ENCODE data around the gene PACRG.

The PACRG gene

GRCh38 chr6:163187201-163187600 lies 459.4 kb downstream of the PACRG start:
- Histone ChIP-seq H3K36me3 (ENCODE audit: control insufficient read depth, insufficient read depth, low read length) (no peaks in the 10 kb centered on the region), H3K27me3 (ENCODE audit: control insufficient read depth, insufficient read depth, low read length) (no peaks in the 10 kb centered on the region), H3K9me3 (ENCODE audit: control insufficient read depth, insufficient read depth, low read length) (no peaks in the 10 kb centered on the region), H3K4me1 (ENCODE audit: control insufficient read depth, insufficient read depth, low read length) (no peaks in the 10 kb centered on the region), H3K27ac (ENCODE audit: low read length) (no peak overlapping the region), H3K4me3 (ENCODE audit: low read length) (no peak overlapping the region)
- DNase-seq (ENCODE audit: low read depth, low spot score), result no peak
- WGBS (ENCODE audit: insufficient coverage, insufficient read length), result no CpG with 5 or more reads among the region's 17 CpGs

DNA sequence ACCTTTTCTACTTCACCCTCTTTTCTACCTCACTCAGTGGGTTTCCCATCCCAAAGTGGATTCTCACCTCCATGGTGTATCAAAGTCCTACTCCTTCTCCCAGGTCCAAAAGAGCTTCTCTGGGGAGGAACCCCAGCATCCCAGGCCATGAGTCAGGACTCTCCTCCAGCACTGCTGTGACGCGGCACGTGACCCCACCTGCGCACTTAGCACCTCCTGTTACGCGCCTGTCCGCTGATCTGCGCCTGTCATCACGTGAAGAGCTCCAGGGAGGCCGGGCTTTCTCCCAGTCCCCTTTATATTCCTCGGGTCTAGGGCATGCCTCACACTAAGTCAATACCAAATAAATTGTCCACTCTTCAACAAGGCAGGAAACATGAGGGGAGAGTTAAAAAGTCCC lies 459.8 kb downstream of the PACRG start:
- H3K27me3 ChIP-seq (ENCODE audit: control insufficient read depth, insufficient read depth, low read length), result no peaks in the 10 kb centered on the region
- no CpG with 5 or more reads among the region's 11 CpGs for WGBS (ENCODE audit: insufficient coverage, insufficient read length)
- DNase-seq (ENCODE audit: low read depth, low spot score), result no peak
- H3K9me3 ChIP-seq (ENCODE audit: control insufficient read depth, insufficient read depth, low read length), result no peaks in the 10 kb centered on the region
- H3K27ac ChIP-seq (ENCODE audit: low read length), result no peak overlapping the region
- H3K4me1 ChIP-seq (ENCODE audit: control insufficient read depth, insufficient read depth, low read length), result no peaks in the 10 kb centered on the region
- no peaks in the 10 kb centered on the region for H3K36me3 ChIP-seq (ENCODE audit: control insufficient read depth, insufficient read depth, low read length)
- no peak overlapping the region for H3K4me3 ChIP-seq (ENCODE audit: low read length)

DNA sequence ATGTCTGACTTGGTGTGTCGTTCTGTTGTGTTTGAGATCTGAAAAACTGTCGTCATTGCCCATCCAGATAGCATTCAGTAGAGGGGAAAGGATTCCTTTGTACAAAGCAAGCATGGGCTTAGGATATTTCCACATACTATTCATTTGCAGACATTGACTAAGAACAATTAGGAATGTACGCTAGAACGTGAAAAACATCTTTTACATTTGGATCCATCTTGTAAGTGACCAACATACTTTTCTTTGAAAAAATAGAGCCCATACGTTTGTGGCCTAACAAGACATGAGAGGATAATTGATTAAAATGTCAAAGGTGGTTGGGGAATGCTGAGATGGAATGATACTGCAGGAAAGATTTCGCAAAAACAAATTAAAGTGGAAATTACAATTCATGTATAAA lies 461.0 kb downstream of the PACRG start:
- H3K4me1 ChIP-seq (ENCODE audit: control insufficient read depth, insufficient read depth, low read length), result no peaks in the 10 kb centered on the region
- H3K27ac ChIP-seq (ENCODE audit: low read length), result no peak overlapping the region
- no peak overlapping the region for H3K4me3 ChIP-seq (ENCODE audit: low read length)
- no CpG with 5 or more reads among the region's 6 CpGs for WGBS (ENCODE audit: insufficient coverage, insufficient read length)
- no peaks in the 10 kb centered on the region for H3K27me3 ChIP-seq (ENCODE audit: control insufficient read depth, insufficient read depth, low read length)
- no peaks in the 10 kb centered on the region for H3K9me3 ChIP-seq (ENCODE audit: control insufficient read depth, insufficient read depth, low read length)
- no peaks in the 10 kb centered on the region for H3K36me3 ChIP-seq (ENCODE audit: control insufficient read depth, insufficient read depth, low read length)
- DNase-seq (ENCODE audit: low read depth, low spot score), result no peak

GRCh38 chr6:163189609-163190008 lies 461.8 kb downstream of the PACRG start:
- WGBS (ENCODE audit: insufficient coverage, insufficient read length), result no CpG with 5 or more reads among the region's 7 CpGs

DNA sequence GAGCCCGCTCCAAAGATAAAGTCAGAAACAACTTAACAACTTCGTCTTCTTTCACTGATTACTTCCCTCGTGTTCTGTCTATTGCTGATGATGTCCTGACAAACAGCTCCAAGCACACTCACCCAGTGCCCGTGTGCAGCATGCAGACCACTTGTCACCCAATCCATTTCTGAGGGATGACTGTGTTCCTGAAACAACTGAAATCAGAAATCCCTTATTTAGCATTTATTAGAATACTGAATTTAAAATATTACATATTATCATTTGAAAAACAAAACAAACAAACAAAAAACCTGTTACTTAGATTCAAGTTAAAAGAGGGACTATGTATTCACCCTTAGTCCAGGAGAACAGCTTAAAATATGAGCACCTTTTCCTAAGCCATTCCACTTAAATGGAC lies 463.0 kb downstream of the PACRG start:
- H3K27me3 ChIP-seq (ENCODE audit: control insufficient read depth, insufficient read depth, low read length), result no peaks in the 10 kb centered on the region
- H3K36me3 ChIP-seq (ENCODE audit: control insufficient read depth, insufficient read depth, low read length), result no peaks in the 10 kb centered on the region
- WGBS (ENCODE audit: insufficient coverage, insufficient read length), result no CpG with 5 or more reads among the region's 4 CpGs
- no peak for DNase-seq (ENCODE audit: low read depth, low spot score)
- H3K27ac ChIP-seq (ENCODE audit: low read length), result no peak overlapping the region
- H3K9me3 ChIP-seq (ENCODE audit: control insufficient read depth, insufficient read depth, low read length), result no peaks in the 10 kb centered on the region
- H3K4me1 ChIP-seq (ENCODE audit: control insufficient read depth, insufficient read depth, low read length), result no peaks in the 10 kb centered on the region
- no peak overlapping the region for H3K4me3 ChIP-seq (ENCODE audit: low read length)

More at GRCh38 chr6:163189609-163190008, 461.8 kb downstream of the PACRG start:
- Histone ChIP-seq H3K4me3 (ENCODE audit: low read length) (no peak overlapping the region), H3K9me3 (ENCODE audit: control insufficient read depth, insufficient read depth, low read length) (no peaks in the 10 kb centered on the region), H3K36me3 (ENCODE audit: control insufficient read depth, insufficient read depth, low read length) (no peaks in the 10 kb centered on the region), H3K27me3 (ENCODE audit: control insufficient read depth, insufficient read depth, low read length) (no peaks in the 10 kb centered on the region), H3K27ac (ENCODE audit: low read length) (no peak overlapping the region), H3K4me1 (ENCODE audit: control insufficient read depth, insufficient read depth, low read length) (no peaks in the 10 kb centered on the region)
- no peak for DNase-seq (ENCODE audit: low read depth, low spot score)

GRCh38 chr6:163191704-163192537 lies 464.1 kb downstream of the PACRG start:
- no peaks in the 10 kb centered on the region for H3K36me3 ChIP-seq (ENCODE audit: control insufficient read depth, insufficient read depth, low read length)
- WGBS (ENCODE audit: insufficient coverage, insufficient read length), result no CpG with 5 or more reads among the region's 7 CpGs
- no peak for DNase-seq (ENCODE audit: low read depth, low spot score)
- H3K4me1 ChIP-seq (ENCODE audit: control insufficient read depth, insufficient read depth, low read length), result no peaks in the 10 kb centered on the region
- H3K27ac ChIP-seq (ENCODE audit: low read length), result no peak overlapping the region
- H3K4me3 ChIP-seq (ENCODE audit: low read length), result no peak overlapping the region
- no peaks in the 10 kb centered on the region for H3K9me3 ChIP-seq (ENCODE audit: control insufficient read depth, insufficient read depth, low read length)
- H3K27me3 ChIP-seq (ENCODE audit: control insufficient read depth, insufficient read depth, low read length), result no peaks in the 10 kb centered on the region

DNA sequence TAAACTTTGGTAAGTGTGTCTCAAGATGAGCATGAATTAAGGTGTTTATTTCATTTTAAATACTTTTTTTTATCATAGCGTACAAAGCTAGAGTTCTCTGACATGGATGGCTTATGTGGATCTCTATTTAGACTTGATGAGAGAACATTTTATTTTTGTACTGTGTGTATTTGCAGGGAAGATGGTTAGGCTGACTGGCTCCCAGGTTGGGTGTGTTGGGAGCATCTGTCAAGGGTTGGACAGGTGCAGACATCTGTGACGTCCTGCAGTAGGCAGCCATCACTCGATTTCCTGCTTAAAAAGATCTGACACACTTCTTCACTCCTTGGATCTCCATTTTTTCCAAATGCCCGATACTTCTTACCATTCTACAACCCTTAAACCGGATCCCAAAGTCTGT lies 464.8 kb downstream of the PACRG start:
- H3K9me3 ChIP-seq (ENCODE audit: control insufficient read depth, insufficient read depth, low read length), result no peaks in the 10 kb centered on the region
- H3K4me3 ChIP-seq (ENCODE audit: low read length), result no peak overlapping the region
- no peak overlapping the region for H3K27ac ChIP-seq (ENCODE audit: low read length)
- no peaks in the 10 kb centered on the region for H3K27me3 ChIP-seq (ENCODE audit: control insufficient read depth, insufficient read depth, low read length)
- H3K36me3 ChIP-seq (ENCODE audit: control insufficient read depth, insufficient read depth, low read length), result no peaks in the 10 kb centered on the region
- DNase-seq (ENCODE audit: low read depth, low spot score), result no peak
- 100% methylated on average over 2 of the region's 5 CpGs for WGBS (ENCODE audit: insufficient coverage, insufficient read length)
- H3K4me1 ChIP-seq (ENCODE audit: control insufficient read depth, insufficient read depth, low read length), result no peaks in the 10 kb centered on the region

- no peaks in the 10 kb centered on the region for H3K9me3 ChIP-seq (ENCODE audit: control insufficient read depth, insufficient read depth, low read length)
- no CpG with 5 or more reads among the region's 7 CpGs for WGBS (ENCODE audit: insufficient coverage, insufficient read length)
- no peak for DNase-seq (ENCODE audit: low read depth, low spot score)
- no peaks in the 10 kb centered on the region for H3K36me3 ChIP-seq (ENCODE audit: control insufficient read depth, insufficient read depth, low read length)
- H3K27me3 ChIP-seq (ENCODE audit: control insufficient read depth, insufficient read depth, low read length), result no peaks in the 10 kb centered on the region
- no peak overlapping the region for H3K4me3 ChIP-seq (ENCODE audit: low read length)
- H3K4me1 ChIP-seq (ENCODE audit: control insufficient read depth, insufficient read depth, low read length), result no peaks in the 10 kb centered on the region
- H3K27ac ChIP-seq (ENCODE audit: low read length), result no peak overlapping the region
Observed at GRCh38 chr6:163193326-163193725, 465.6 kb downstream of the PACRG start.

GRCh38 chr6:163195721-163196691 lies 468.2 kb downstream of the PACRG start:
- H3K9me3 ChIP-seq (ENCODE audit: control insufficient read depth, insufficient read depth, low read length), result no peaks in the 10 kb centered on the region
- H3K27me3 ChIP-seq (ENCODE audit: control insufficient read depth, insufficient read depth, low read length), result no peaks in the 10 kb centered on the region
- no CpG with 5 or more reads among the region's 31 CpGs for WGBS (ENCODE audit: insufficient coverage, insufficient read length)
- no peaks in the 10 kb centered on the region for H3K4me1 ChIP-seq (ENCODE audit: control insufficient read depth, insufficient read depth, low read length)
- no peak overlapping the region for H3K27ac ChIP-seq (ENCODE audit: low read length)
- H3K36me3 ChIP-seq (ENCODE audit: control insufficient read depth, insufficient read depth, low read length), result no peaks in the 10 kb centered on the region
- no peak for DNase-seq (ENCODE audit: low read depth, low spot score)
- H3K4me3 ChIP-seq (ENCODE audit: low read length), result no peak overlapping the region

DNA sequence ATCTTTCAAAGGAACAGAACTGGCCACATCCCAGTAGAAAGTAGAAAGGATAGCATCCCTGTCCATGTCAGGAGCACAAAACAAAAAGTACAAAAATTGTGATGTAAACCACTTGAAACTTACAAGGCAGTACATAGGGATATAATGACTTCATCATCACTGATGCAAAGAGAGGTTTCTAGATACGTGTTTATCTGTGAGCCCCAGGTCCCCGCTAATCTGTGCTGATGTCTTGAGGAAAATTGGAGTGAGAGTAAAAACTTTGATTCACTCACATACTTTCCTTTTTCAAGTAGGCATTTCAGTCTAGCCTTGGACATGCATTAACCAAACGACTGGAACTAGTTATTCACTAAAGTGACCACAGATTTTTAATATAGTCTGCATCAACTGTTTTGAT lies 470.1 kb downstream of the PACRG start:
- H3K9me3 ChIP-seq (ENCODE audit: control insufficient read depth, insufficient read depth, low read length), result no peaks in the 10 kb centered on the region
- no CpG with 5 or more reads among the region's 3 CpGs for WGBS (ENCODE audit: insufficient coverage, insufficient read length)
- DNase-seq (ENCODE audit: low read depth, low spot score), result no peak

More for the DNA sequence above, 470.1 kb downstream of the PACRG start:
- H3K27ac ChIP-seq (ENCODE audit: low read length), result no peak overlapping the region
- H3K4me1 ChIP-seq (ENCODE audit: control insufficient read depth, insufficient read depth, low read length), result no peaks in the 10 kb centered on the region
- no peaks in the 10 kb centered on the region for H3K36me3 ChIP-seq (ENCODE audit: control insufficient read depth, insufficient read depth, low read length)
- no peak overlapping the region for H3K4me3 ChIP-seq (ENCODE audit: low read length)
- H3K27me3 ChIP-seq (ENCODE audit: control insufficient read depth, insufficient read depth, low read length), result no peaks in the 10 kb centered on the region
